Measurements from ENCODE around the gene CCNI2. TPM values are rescaled to one million over a fixed set of nuclear protein-coding genes. Genes with fewer than 3 reads are reported as not detected.
A peak's percentile ranks its signal among the peaks of the same experiment; 100 is the strongest.

CCNI2 gene
- total and polyA plus RNA-seq, 9 of the 15 experiments (the other 6 are each of a cell fraction or from before 2014, with no cell fraction given), result 0.05 to 1.7 (median 0.81) TPM; not detected in 5

GRCh38 chr5:132802044-132802684, 54.9 kb downstream of the CCNI2 start:
- Histone ChIP-seq H3K9me1 (ENCODE audit: control insufficient read depth, insufficient read depth, low read length) (no peaks in the 10 kb centered on the region), H3K4me2 (ENCODE audit: insufficient read depth, low read length) (no peak overlapping the region), H3K9me3 (replicated peaks; ENCODE audit: control insufficient read depth, insufficient read depth, low read depth, low read length) (no peaks in the 10 kb centered on the region; the same call in 1 of the 2 replicates), H3K36me3 (ENCODE audit: control insufficient read depth, insufficient read depth, low read length) (no peaks in the 10 kb centered on the region), H3K27ac (ENCODE audit: extremely low read depth, low read depth, low read length) (no peak overlapping the region), H3K4me3 (no peak overlapping the region), H3K9ac (ENCODE audit: insufficient read depth in 1 of 2, low read depth in 2 of 2, low read length in 2 of 2) (no peak overlapping the region), H3K27me3 (ENCODE audit: control insufficient read depth in 2 of 2, insufficient read depth in 2 of 2, low read length in 2 of 2) (no peaks in the 10 kb centered on the region), H3K4me1 (replicated peaks in 1 of 2; ENCODE audit: control insufficient read depth in 2 of 2, insufficient read depth in 2 of 2, low read length in 2 of 2) (peaks cover 2 to 4% of the 10 kb centered on the region in 2 experiments; a peak in 3 of 5 replicates), H2AFZ (ENCODE audit: low read depth, low read length) (peak overlapping the region; percentile 71), H3K79me2 (ENCODE audit: control insufficient read depth, insufficient read depth, low read length) (no peaks in the 10 kb centered on the region), H4K20me1 (replicated peaks; ENCODE audit: control insufficient read depth, insufficient read depth, low read length) (no peaks in the 10 kb centered on the region)
- WGBS (ENCODE audit: insufficient coverage, low coverage, missing lambda C conversion rate), result 63% methylated on average over 5 of the region's 5 CpGs
- no peak for DNase-seq (ENCODE audit: extremely low read depth in 1 of 4, low spot score in 3 of 4)
- FAIRE-seq, result peak; percentile 6
- in situ Hi-C loops (cut with MboI), result no loop called here
- intact Hi-C loops (cut with micrococcal nuclease), result loop anchor here (5.0 kb wide), 1 partner anchor 45 kb away; no protein-coding TSS in a partner anchor
- ChIA-PET POLR2A (interaction anchor here (1.2 to 2.3 kb wide), 8 partner anchors 9 to 28 kb away, joined by 3 to 7 read pairs (median 5); no protein-coding TSS in a partner anchor), CTCF (ENCODE audit: low intra/inter-chr PET ratio) (no interaction called here)
- peak; percentile 73 for ATAC-seq
- no TSS peak for BruUV-seq (replicated peaks)
- TF ChIP-seq CTCF (IDR thresholded peaks at IDR 0.05 in 2 of 3, conservative IDR thresholded peaks at IDR 0.05 in 1 of 3; ENCODE audit: insufficient read depth in 2 of 3, low read depth in 1 of 3, low read length in 3 of 3), result peak; percentile 15 to 35 (median 28); a peak in 3 of 6 replicates
- TF ChIP-seq ZSCAN32 (CRISPR knock-in tag; IDR thresholded peaks at IDR 0.05), result no peak
- no peak for TF ChIP-seq ZNF3 (CRISPR knock-in tag; IDR thresholded peaks at IDR 0.05)
- TF ChIP-seq REST (IDR thresholded peaks at IDR 0.05; ENCODE audit: borderline replicate concordance), result peak; percentile 22; the same call in 1 of the 2 replicates
- no peak for TF ChIP-seq REST (CRISPR knock-in tag; IDR thresholded peaks at IDR 0.05; ENCODE audit: low read depth)
- TF ChIP-seq RBBP5 (IDR thresholded peaks at IDR 0.05; ENCODE audit: borderline replicate concordance, insufficient read depth, low read length, poor library complexity, severe bottlenecking), result no peak
- TF ChIP-seq PKNOX1 (IDR thresholded peaks at IDR 0.05), result peak; percentile 74
- TF ChIP-seq MEIS2 (IDR thresholded peaks at IDR 0.05; ENCODE audit: partially characterized antibody), result peak; percentile 62

Data from K562 (cell line).